MCF 10A (cell line): Measurements from ENCODE around the gene SRP14. TPM values are rescaled to one million over a fixed set of nuclear protein-coding genes. Genes with fewer than 3 reads are reported as not detected.

Experiments used
- BruUV-seq: library from RNA; stranded (reverse); fragments of 400-500 nt; replicated peaks from 2 replicates; lab custom pipeline; 2021; lab: Mats Ljungman, UMichigan
- CTCF ChIA-PET: fragments of 300-600 bp; sonication (Branson Sonifier 250); formaldehyde crosslinking; extraction: SDS; loops from one replicate; lab custom pipeline; 2021; ENCODE audit warnings: antibody characterized with exemption, inconsistent platforms; lab: Yijun Ruan, JAX
- POLR2A ChIA-PET: fragments of 300-600, 350-650 bp; sonication (Branson Sonifier 250); formaldehyde crosslinking; extraction: SDS; loops from one replicate; lab custom pipeline; 2020; ENCODE audit warnings: antibody characterized with exemption, inconsistent platforms; lab: Yijun Ruan, JAX
- DNase-seq: peaks from one replicate; pipeline ENCODE4 v3.0.0-alpha.2; 2018; ENCODE audit not compliant: unreplicated experiment
- H3K27ac Mint-ChIP-seq: one replicate; pipeline ENCODE4 v1.8.0; 2022; ENCODE audit warnings: mild to moderate bottlenecking, low read depth, mixed read lengths; ENCODE audit not compliant: unreplicated experiment
- H3K27me3 Mint-ChIP-seq: one replicate; pipeline ENCODE4 v1.8.0; 2022; ENCODE audit warnings: mixed read lengths; ENCODE audit not compliant: insufficient read depth, unreplicated experiment
- H3K36me3 Mint-ChIP-seq: one replicate; pipeline ENCODE4 v1.8.0; 2022; ENCODE audit warnings: mild to moderate bottlenecking, moderate library complexity, mixed read lengths; ENCODE audit not compliant: insufficient read depth, unreplicated experiment
- H3K4me1 Mint-ChIP-seq: one replicate; pipeline ENCODE4 v1.8.0; 2022; ENCODE audit warnings: mixed read lengths; ENCODE audit not compliant: insufficient read depth, unreplicated experiment
- H3K4me3 Mint-ChIP-seq: one replicate; pipeline ENCODE4 v1.8.0; 2022; ENCODE audit warnings: mild to moderate bottlenecking, moderate library complexity, mixed read lengths; ENCODE audit not compliant: unreplicated experiment
- H3K9me3 Mint-ChIP-seq: one replicate; pipeline ENCODE4 v1.8.0; 2022; ENCODE audit warnings: mixed read lengths; ENCODE audit not compliant: unreplicated experiment
- intact Hi-C: fragments of 100-400 bp; cut with micrococcal nuclease; formaldehyde crosslinking; loops from 2 replicates; pipeline ENCODE4 v1.14.1; 2022
- total RNA-seq: library from RNA; stranded (reverse); gene quantifications from 2 replicates; pipeline ENCODE4 v1.2.3, GENCODE V29; 2022
- TF ChIP-seq, protein P1 (sequence below): fragments of 200-600 bp; IDR thresholded peaks from one replicate; pipeline ENCODE4 v1.8.0; 2022; ENCODE audit warnings: antibody characterized with exemption, mild to moderate bottlenecking; ENCODE audit not compliant: unreplicated experiment

The SRP14 gene
- total RNA-seq, 1 experiment from 2014 or later, result 165 TPM

DNA sequence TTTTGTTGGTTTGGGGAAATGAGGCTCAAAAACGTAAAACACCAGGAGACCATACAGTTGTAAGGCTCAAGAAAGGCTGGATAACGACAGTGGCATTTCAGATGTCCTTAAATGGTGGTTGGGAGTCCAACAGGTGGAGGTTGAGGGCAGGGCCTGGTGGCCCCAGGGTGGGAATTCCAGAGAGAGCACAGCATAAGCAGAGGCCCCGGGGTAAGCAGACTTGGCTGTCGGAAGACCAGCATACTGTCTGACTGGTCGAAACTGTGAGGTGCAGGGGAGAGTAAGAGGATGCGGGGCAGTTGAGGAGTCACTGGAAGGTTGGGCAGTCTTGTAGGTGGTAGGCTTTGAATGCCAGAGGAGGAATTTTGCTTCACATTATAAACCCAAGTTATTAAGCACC, 48.3 kb downstream of the SRP14 start:
- TF ChIP-seq, protein P1, sequence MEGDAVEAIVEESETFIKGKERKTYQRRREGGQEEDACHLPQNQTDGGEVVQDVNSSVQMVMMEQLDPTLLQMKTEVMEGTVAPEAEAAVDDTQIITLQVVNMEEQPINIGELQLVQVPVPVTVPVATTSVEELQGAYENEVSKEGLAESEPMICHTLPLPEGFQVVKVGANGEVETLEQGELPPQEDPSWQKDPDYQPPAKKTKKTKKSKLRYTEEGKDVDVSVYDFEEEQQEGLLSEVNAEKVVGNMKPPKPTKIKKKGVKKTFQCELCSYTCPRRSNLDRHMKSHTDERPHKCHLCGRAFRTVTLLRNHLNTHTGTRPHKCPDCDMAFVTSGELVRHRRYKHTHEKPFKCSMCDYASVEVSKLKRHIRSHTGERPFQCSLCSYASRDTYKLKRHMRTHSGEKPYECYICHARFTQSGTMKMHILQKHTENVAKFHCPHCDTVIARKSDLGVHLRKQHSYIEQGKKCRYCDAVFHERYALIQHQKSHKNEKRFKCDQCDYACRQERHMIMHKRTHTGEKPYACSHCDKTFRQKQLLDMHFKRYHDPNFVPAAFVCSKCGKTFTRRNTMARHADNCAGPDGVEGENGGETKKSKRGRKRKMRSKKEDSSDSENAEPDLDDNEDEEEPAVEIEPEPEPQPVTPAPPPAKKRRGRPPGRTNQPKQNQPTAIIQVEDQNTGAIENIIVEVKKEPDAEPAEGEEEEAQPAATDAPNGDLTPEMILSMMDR, result no peak
- H3K36me3 Mint-ChIP-seq, result peaks cover 88% of the 10 kb centered on the region
- BruUV-seq, result no TSS peak
- H3K27ac Mint-ChIP-seq, result no peak overlapping the region
- no peaks in the 10 kb centered on the region for H3K27me3 Mint-ChIP-seq
- intact Hi-C loops, result no loop called here
- ChIA-PET CTCF (interaction anchor here (0.6 to 0.7 kb wide), 2 partner anchors 240 to 492 kb away, joined by 3 read pairs; no protein-coding TSS in a partner anchor), POLR2A (no interaction called here)
- no peaks in the 10 kb centered on the region for H3K9me3 Mint-ChIP-seq
- no peak overlapping the region for H3K4me3 Mint-ChIP-seq
- no peak for DNase-seq
- H3K4me1 Mint-ChIP-seq, result no peaks in the 10 kb centered on the region

DNA sequence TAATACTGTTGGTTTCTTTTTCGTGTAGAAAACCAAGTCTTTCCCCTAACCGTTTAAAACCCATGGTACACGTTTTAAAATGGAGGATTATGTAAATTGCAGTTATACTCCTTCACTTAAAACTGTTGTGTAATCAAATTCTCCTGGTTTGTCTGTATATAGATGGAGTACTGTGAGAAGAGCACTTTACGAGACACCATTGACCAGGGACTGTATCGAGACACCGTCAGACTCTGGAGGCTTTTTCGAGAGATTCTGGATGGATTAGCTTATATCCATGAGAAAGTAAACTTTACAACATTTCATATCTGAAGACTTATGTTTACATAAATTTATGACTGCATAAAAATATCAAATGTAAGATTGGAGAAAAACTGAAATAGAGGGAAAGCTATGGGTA, 51.2 kb downstream of the SRP14 start:
- intact Hi-C loops, result no loop called here
- ChIA-PET POLR2A (interaction anchor here (1.6 kb wide), 1 partner anchor 15 kb away, joined by 6 read pairs; no protein-coding TSS in a partner anchor), CTCF (no interaction called here)
- H3K36me3 Mint-ChIP-seq, result peaks cover 70% of the 10 kb centered on the region
- BruUV-seq, result no TSS peak
- no peaks in the 10 kb centered on the region for H3K9me3 Mint-ChIP-seq
- H3K27me3 Mint-ChIP-seq, result no peaks in the 10 kb centered on the region
- no peak for DNase-seq
- TF ChIP-seq, protein P1, result no peak
- H3K4me1 Mint-ChIP-seq, result no peaks in the 10 kb centered on the region
- H3K4me3 Mint-ChIP-seq, result no peak overlapping the region
- H3K27ac Mint-ChIP-seq, result no peak overlapping the region

Other genes with a start within 250 kb of the SRP14 start
- 1.8 and 2.3 TPM in 2 replicates for gene GPR176, start 118.9 kb downstream of the SRP14 start, total RNA-seq
- gene EIF2AK4, start 105.1 kb downstream of the SRP14 start, total RNA-seq, result 37.2 and 44.8 TPM in 2 replicates
- 0.17 TPM in 1 of 2 replicates, not detected in the other for gene BMF, start 69.7 kb upstream of the SRP14 start, total RNA-seq
- gene BUB1B, start 121.9 kb upstream of the SRP14 start, total RNA-seq, result 24.4 and 30.9 TPM in 2 replicates
- gene PAK6, start 199.9 kb upstream of the SRP14 start, total RNA-seq, result 9.3 and 9.5 TPM in 2 replicates
- gene ANKRD63, start 243.9 kb upstream of the SRP14 start, total RNA-seq, result not detected in 2 replicates